Measurements from ENCODE around the gene MRPS27.

The MRPS27 gene

GRCh38 chr5:72252574-72253155 is 67.4 kb downstream of the MRPS27 start:
- H3K4me2 ChIP-seq (ENCODE audit: low read length): no peak overlapping the region
- peaks cover 5% of the 10 kb centered on the region for H3K79me2 ChIP-seq
- H2AFZ ChIP-seq: no peak overlapping the region
- TF ChIP-seq, protein P1, sequence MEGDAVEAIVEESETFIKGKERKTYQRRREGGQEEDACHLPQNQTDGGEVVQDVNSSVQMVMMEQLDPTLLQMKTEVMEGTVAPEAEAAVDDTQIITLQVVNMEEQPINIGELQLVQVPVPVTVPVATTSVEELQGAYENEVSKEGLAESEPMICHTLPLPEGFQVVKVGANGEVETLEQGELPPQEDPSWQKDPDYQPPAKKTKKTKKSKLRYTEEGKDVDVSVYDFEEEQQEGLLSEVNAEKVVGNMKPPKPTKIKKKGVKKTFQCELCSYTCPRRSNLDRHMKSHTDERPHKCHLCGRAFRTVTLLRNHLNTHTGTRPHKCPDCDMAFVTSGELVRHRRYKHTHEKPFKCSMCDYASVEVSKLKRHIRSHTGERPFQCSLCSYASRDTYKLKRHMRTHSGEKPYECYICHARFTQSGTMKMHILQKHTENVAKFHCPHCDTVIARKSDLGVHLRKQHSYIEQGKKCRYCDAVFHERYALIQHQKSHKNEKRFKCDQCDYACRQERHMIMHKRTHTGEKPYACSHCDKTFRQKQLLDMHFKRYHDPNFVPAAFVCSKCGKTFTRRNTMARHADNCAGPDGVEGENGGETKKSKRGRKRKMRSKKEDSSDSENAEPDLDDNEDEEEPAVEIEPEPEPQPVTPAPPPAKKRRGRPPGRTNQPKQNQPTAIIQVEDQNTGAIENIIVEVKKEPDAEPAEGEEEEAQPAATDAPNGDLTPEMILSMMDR (IDR thresholded peaks at IDR 0.05): no peak
- no peaks in the 10 kb centered on the region for H3K36me3 ChIP-seq (ENCODE audit: control insufficient read depth, insufficient read depth, low read length)
- no peak overlapping the region for H3K4me3 ChIP-seq (ENCODE audit: low read depth, low read length)
- no peak overlapping the region for H3K9ac ChIP-seq
- no peaks in the 10 kb centered on the region for H3K9me3 ChIP-seq (ENCODE audit: control insufficient read depth, low read length)
- no peak overlapping the region for H3K27ac ChIP-seq
- peaks cover 13% of the 10 kb centered on the region for H3K4me1 ChIP-seq
- no peaks in the 10 kb centered on the region for H3K27me3 ChIP-seq (ENCODE audit: control insufficient read depth, insufficient read depth, low read length)

DNA sequence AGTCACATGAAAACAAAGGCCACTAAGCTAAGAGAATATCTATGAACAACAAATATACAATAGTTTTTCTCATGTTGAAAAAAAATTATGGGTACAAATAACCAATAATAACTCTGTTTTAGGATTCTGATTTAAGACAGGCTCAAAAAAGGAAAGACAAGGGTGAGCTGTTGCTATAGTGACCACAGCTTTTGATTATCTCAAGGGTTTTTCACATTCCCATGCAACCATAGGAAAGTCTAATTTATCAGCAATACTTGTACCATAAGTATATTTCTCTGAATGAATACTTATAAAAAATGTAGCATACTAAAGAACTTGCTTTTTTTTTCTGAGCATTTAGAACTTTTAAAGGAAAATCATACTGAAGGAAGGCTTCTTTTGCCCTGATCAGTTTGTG is 68.0 kb downstream of the MRPS27 start:
- H3K9me3 ChIP-seq (ENCODE audit: control insufficient read depth, low read length): no peaks in the 10 kb centered on the region
- TF ChIP-seq, protein P1 (IDR thresholded peaks at IDR 0.05): no peak
- no peak overlapping the region for H3K4me2 ChIP-seq (ENCODE audit: low read length)
- H3K9ac ChIP-seq: no peak overlapping the region
- H3K27ac ChIP-seq: no peak overlapping the region
- H3K4me3 ChIP-seq (ENCODE audit: low read depth, low read length): no peak overlapping the region
- no peaks in the 10 kb centered on the region for H3K36me3 ChIP-seq (ENCODE audit: control insufficient read depth, insufficient read depth, low read length)
- no peaks in the 10 kb centered on the region for H3K27me3 ChIP-seq (ENCODE audit: control insufficient read depth, insufficient read depth, low read length)
- H3K79me2 ChIP-seq: peaks cover 5% of the 10 kb centered on the region
- no peak overlapping the region for H2AFZ ChIP-seq
- peaks cover 13% of the 10 kb centered on the region for H3K4me1 ChIP-seq

DNA sequence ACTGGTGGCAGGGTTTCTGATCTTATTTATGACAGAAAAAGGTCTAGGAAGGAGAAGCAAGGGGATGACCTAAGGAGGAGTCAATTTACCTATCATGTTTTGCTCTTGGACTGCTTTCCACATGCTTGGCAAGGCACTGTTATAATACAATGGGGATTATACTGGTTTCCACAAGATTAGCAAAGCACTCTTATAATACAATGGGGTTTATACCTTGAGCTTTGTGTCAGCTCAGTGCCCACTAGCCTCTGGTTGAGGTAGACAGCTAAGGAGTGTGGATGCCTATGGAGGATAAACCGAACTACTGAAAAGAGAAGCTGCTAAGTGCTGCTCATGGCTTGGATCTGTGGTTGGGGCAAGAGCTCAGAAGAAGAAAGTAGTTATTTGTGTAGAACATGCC is 68.7 kb downstream of the MRPS27 start:
- Histone ChIP-seq H2AFZ (no peak overlapping the region), H3K79me2 (peaks cover 5% of the 10 kb centered on the region), H3K9me3 (ENCODE audit: control insufficient read depth, low read length) (no peaks in the 10 kb centered on the region), H3K36me3 (ENCODE audit: control insufficient read depth, insufficient read depth, low read length) (no peaks in the 10 kb centered on the region), H3K27me3 (ENCODE audit: control insufficient read depth, insufficient read depth, low read length) (no peaks in the 10 kb centered on the region), H3K9ac (no peak overlapping the region), H3K4me1 (peaks cover 13% of the 10 kb centered on the region), H3K4me3 (ENCODE audit: low read depth, low read length) (no peak overlapping the region), H3K27ac (no peak overlapping the region), H3K4me2 (ENCODE audit: low read length) (no peak overlapping the region)
- TF ChIP-seq, protein P1 (IDR thresholded peaks at IDR 0.05): no peak

DNA sequence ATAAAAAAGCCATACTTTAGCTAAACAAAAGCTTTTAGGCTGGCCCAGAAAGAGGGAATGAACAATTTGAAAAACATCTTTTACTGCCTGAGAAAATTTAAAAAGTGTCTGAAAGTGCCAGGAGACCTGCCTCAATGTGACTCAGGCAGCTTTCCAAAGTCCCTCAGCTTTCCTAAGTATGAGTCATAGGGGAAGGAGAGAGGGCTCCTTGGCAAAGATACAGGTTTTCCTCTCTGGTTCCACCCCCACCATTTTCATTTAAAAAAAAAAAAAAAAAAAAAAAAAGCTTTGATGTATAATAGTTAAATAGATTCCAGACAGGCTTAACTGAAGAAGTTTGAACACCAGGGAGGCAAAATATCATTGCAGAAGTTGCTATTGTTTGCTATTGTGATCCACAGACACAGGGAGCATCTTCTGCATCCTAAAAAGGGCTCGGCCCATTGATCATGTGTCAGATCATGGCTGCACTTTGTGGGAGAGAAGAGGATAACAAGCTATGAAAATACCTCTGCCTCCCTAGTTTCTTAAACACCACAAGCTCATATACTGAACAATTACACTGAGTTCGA is 71.5 kb downstream of the MRPS27 start:
- H3K36me3 ChIP-seq (ENCODE audit: control insufficient read depth, insufficient read depth, low read length): no peaks in the 10 kb centered on the region

More for the DNA sequence above, 71.5 kb downstream of the MRPS27 start:
- peaks cover 13% of the 10 kb centered on the region for H3K4me1 ChIP-seq
- H2AFZ ChIP-seq: no peak overlapping the region
- H3K79me2 ChIP-seq: peaks cover 10% of the 10 kb centered on the region
- no peak overlapping the region for H3K4me3 ChIP-seq (ENCODE audit: low read depth, low read length)
- no peaks in the 10 kb centered on the region for H3K9me3 ChIP-seq (ENCODE audit: control insufficient read depth, low read length)
- no peaks in the 10 kb centered on the region for H3K27me3 ChIP-seq (ENCODE audit: control insufficient read depth, insufficient read depth, low read length)
- H3K9ac ChIP-seq: no peak overlapping the region
- no peak overlapping the region for H3K4me2 ChIP-seq (ENCODE audit: low read length)
- TF ChIP-seq, protein P1 (IDR thresholded peaks at IDR 0.05): no peak
- no peak overlapping the region for H3K27ac ChIP-seq
